Hematopoietic multipotent progenitor cell treated with erythropoietin and hydrocortisone succinate and interleukin-3 and kit ligand, for 15 days (in vitro differentiated cells): Measurements from ENCODE around the gene TNRC18.
"Not testable (repeated sequence)": the region's sequence is repeated elsewhere in the genome, so short reads cannot be mapped to it uniquely, and the experiment has no call there.

ENCODE experiments used
- DNase-seq: peaks from one replicate; pipeline ENCODE4 v3.0.0-alpha.2; 2015; ENCODE audit warnings: low spot score

TNRC18 gene

DNA sequence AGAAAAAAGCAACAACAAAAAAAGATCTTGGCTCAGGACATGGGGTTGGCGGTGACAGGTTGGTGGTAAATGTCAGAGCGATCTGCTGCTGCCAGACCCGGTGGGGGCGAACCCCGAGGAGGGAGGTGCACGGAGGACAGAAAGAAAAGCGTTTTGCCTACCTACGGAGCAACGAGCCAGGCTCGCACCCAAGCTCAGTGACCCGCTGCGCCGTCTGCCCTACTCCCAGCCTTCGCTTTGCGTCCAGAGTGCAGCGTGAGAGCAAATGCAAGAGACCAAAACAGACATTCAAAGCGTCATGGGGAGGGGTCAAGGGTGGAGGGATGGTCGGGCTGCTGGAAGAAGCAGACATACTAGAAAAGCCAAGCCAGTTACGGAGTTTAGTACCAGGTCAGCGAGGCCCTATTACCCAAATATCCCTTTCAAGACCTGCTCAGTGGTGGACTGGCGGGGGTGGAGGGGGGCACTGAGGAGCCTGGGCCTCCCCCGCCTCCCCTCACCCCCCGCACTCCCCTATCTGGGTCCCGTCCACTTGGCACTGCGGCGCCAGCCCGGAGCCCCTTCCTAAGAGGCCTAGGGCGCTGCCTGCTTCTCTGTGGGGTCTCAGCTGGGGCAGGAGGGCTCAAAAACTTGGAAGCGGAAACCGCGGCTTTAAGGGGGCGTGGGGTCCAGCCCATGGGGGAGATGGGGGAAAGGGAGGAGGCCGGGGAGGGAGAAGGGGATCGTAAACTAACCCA, 74.0 kb downstream of the TNRC18 start:
- no peak for DNase-seq

DNA sequence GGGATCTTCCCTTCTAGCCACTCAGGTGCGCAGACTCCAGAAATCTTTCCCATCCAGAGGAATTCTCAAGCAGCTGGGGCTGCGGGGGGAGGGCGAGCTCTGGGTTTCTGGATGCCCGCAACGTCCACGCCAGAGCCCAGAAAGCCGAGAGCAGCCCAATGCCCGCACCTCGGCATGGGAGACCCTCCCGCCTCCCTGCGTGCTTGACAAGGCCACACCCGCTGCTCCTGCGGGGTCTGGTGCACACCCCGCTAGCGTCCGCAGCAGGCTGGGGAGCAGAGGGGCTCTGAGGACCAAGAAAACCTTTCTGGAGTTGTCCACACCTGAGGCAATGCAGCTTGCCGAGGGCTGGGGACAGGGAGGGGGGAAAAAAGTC, 74.6 kb downstream of the TNRC18 start:
- DNase-seq, result no peak

DNA sequence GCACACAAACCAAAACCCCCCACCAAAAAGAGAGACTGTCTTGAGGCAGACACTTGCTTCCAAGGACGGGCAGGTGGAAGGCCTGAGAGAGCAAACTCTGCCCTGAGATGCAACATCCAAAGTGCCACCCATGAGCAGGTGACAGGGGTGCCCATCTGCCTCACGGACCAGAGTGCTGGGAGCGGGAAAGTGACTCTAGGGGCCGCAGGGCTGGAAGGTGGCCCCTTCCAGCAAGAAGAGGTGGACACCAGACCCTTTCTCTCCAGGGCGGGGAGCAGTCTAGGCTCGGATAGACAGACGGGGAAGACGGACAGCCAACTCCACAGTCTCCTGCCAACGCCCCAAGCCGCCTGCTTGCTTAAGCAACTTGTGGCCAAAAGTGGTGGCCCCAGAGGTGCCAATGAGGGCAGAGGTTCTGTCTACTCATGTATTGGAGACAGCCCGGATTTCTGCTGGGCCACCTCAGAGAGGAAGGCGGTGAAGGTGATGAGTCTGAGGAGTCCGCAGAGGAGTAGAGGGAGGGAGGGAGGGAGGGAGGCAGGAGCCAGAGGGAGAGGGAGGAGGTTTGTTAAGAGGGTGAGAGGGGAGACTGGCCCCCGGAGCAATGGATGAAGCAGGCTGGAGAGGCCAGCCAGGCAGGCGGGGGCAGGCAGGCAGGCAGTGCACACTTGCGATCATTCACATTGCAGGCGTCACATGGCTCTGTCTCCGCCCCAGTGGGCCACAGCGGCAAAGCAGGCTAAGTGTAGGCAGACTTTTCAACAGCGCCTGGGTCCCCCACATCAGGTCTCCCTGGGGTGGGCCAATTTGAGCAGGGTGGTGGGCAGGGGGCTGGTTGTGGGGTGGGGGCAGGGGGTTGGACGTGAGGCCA, 75.3 kb downstream of the TNRC18 start:
- no peak for DNase-seq

DNA sequence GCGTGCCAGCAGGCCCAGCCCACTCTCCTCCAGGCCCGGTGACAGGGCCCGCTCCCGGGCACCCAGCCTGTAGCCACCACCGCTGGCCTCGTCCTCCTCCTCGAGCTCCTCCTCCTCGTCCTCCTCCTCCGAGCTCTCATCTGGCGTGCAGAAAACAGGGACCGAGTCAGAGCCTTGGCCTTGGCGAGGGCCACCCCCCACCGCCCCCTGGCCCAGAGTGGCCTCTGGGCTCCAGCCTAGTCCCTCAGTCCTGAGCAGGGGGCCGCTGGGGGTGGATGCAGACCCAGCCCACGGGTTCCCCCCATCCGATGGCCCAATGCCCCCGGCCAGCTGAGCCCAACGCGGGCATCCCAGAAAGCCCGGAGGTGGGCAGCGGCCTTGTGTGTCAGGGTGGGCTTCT, 78.0 kb downstream of the TNRC18 start:
- no peak for DNase-seq

DNA sequence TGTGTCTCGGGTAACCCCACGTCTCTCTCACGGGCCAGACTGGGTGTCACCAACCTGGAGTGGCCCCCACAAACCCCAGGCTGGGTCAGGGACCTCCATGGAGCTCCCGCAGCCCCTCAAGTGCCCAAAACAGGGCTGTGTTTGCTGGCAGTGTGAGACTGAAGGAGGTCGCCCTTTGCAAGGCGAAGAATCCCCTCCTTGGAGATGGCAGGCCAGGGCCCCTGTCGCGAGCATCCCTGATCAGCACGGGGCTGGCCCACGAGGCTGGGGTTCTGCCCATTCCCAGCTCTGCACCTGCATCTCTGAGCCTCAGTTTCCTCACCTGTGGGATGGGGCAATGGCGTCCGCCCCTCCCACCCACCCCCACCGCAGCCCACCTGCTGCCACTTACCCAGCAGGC, 78.5 kb downstream of the TNRC18 start:
- DNase-seq, result no peak

DNA sequence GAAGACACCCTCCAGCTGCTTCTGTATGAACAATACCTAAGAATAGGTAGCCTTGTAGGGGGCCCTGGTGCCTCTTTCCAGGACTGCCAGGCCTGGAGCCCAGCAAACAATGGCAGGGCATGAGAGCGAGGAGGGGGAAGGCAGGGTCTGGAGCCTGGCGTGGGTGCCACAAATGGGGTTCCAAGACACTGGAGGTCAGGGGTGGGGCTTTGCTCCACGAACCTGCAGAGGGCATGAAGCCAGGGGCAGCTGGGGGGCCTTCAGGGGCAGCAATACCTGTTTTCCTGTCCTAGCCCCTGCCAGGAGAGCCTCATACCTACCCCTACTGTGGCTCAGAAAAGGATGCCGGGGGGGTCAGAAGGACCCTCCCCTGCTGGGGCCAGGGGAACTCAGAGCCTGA, 79.3 kb downstream of the TNRC18 start:
- DNase-seq, result no peak

DNA sequence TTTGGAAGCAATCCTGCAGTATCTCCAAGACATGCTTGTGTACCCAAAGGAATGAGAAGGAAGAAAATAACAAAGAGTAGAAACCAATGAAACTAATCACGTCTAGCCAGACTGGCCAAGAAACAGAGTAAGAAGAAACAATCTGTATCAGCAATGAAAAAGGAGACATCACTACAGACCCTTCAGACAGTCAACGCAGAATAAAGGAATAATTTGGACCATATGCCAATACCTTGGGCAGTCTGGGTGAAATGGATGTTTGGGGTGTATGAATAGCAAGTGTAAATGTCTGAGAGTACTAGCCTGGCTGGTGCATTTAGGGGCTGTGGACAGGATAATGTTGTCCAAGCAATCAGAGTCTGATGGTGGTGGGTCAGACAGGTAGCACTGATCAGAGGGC, 79.8 kb downstream of the TNRC18 start:
- no peak for DNase-seq

DNA sequence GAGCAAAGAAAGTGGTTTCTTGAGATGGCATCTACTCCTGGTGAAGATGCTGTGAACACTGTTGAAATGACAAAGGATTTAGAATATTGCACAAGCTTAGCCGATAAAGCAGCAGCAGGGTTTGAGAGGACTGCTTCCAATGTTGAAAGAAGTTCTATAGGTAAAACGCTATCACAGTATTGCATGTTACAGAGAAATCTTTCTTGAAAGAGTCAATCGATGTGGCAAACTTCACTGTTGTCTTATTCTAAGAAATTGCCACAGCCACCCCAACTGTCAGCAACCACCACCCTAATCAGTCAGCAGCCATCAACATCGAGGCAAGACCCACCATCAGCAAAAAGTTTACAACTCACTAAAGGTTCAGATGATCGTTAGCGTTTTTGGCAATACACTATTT, 81.0 kb downstream of the TNRC18 start:
- DNase-seq, result no peak

DNA sequence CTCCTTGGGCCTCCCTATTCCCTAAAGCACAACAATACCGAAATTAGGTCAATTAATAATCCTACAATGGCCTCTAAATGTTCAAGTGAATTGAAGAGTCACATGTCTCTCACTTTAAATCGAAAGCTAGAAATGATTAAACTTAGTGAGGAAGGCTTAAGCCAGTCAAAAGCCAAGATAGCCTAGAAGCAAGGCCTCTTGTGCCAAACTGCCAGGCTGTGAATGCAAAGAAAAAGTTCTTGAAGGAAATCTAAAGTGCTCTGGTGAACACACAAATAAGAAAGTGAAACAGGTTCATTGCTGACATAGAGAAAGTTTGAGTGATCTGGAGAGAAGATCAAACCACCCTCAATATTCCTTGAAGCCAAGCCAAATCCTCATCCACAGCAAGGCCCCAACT, 83.7 kb downstream of the TNRC18 start:
- no peak for DNase-seq

DNA sequence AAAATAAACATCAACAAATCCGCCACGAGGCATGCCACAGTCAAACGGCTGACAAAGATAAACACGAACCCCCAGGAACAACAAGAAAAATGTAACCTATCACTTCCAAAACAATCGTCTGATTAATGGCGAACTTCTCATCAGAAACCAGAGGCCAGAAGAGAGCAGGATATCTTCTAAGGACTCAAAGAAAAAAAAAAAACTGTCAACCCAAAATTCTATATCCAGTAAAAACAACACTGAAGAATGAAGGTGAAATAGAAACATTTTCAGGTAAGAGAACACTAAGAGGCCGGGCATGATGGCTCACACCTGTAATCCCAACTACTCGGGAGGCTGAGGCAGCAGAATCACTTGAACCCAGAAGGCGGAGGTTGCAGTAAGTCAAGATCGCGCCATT, 86.6 kb downstream of the TNRC18 start:
- DNase-seq, result no peak

DNA sequence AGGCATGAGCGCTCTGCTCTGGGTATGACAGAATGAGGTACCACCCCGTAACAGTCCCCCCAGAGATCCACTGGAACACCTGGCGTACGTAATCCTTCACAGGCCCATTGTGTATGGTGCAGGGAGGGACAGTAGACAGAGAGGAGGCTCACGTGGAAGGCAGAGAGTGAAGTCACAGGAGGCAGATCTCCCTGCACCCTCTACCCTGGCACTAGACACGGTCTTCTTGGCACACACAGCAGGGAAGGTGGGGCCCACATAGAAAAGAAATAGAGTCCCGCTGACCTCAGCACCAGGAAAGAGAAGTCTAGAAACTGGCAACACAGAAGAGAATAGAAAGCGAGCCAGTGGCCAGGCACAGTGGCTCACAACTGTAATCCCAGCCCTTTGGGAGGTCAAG, 89.0 kb downstream of the TNRC18 start:
- no peak for DNase-seq

DNA sequence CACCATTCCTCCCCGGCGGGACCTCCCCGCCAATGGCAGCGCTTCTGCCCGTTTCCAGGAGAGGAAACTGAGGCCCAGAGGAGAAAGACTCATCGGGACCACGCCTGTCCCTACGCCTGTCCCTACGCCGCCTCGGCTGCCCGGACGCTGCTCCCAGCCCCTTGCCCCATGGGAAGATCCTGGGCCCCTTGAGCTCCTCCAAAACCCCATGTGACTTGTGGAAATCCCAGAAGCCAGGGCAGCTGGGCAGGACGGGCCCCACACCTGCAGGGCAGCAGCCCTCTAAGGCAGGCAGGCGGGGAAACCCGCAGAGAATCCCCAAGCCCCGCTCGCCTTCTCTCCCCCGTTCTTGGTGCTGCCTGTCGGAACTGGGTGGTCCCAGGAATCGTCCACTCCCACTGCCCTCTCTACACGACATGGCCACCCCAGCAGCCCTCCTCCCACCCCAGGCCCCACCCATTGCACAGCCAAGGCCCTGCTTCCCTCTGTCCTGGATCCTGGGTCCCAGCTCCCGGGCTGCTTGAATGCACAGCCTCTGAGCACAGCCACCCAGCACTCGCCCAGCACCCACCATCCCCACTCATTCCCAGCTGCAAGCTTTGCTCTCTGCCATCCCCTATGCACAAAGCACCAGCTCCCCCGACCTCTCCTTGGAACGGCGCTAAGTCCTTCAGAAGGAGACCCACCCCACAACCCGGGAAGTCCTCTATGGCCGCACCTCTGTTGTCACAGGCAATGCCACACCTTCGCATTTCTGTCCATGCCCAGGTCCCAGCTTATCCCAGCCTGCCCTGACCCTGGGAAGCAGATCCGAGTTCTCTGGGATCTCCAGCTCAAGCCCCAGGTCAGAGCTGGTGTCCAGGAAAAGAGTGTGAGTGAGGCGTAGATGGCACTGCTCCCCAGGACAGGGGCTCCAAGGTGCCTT, 90.3 kb downstream of the TNRC18 start:
- no peak for DNase-seq

DNA sequence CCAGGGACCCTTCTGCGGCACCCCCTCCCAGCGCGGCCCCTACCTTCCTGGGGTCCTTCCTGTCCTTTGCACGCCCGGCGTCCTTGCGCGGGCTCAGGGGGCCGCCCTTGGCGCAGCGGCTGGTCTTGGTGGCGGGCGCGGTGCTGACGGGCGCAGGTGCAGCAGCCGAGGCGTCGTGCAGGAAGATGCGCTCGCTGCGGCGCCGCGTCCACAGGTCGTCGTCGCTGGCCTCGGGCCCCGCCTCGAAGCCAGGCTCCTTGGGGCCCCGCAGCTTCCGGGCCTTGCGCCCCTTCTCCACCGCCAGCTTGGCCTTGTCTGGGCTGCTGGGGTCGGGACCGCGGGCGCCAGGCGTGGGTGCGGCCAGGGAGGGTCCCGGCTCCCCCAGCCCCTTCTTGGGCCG, 91.1 kb downstream of the TNRC18 start:
- no peak for DNase-seq

DNA sequence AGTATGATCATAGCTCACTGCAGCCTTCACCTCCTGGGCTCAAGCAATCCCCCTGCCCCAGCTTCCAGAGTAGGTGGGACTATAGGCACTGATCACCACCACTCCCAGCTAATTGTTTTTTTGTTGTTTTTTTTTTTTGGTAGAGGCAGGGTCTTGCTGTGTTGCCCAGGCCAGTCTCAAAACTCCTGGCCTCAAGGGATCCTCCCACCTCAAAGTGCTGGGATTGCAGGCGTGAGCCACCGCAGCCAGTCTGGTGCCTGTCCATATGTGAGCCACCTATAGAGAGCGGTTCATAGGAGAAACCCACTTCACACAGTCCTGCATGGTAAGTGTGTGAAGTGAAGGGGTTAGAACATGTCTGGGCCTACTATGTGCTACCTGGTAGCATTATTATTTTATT, 93.3 kb downstream of the TNRC18 start:
- DNase-seq, result no peak

DNA sequence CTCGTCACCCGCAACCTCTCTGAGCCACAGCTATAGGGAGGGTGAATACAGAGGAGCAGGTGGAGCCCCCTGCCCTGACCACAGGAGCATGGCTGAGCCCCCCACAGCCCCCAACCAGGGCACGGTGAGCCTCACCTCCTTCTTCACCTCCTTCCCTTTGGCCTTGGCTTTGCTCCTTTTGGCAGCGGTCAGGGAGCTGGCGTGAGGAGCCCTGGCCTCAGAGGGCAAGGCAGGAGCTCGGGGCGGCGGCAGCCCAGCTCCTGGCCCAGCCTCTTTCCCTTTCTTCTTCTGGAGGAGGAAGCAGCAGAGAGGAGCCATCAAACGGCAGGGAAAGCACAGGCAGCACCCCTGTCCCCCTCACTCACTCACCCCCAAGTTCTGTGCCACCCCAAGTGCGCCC, 98.7 kb downstream of the TNRC18 start:
- DNase-seq, result no peak

DNA sequence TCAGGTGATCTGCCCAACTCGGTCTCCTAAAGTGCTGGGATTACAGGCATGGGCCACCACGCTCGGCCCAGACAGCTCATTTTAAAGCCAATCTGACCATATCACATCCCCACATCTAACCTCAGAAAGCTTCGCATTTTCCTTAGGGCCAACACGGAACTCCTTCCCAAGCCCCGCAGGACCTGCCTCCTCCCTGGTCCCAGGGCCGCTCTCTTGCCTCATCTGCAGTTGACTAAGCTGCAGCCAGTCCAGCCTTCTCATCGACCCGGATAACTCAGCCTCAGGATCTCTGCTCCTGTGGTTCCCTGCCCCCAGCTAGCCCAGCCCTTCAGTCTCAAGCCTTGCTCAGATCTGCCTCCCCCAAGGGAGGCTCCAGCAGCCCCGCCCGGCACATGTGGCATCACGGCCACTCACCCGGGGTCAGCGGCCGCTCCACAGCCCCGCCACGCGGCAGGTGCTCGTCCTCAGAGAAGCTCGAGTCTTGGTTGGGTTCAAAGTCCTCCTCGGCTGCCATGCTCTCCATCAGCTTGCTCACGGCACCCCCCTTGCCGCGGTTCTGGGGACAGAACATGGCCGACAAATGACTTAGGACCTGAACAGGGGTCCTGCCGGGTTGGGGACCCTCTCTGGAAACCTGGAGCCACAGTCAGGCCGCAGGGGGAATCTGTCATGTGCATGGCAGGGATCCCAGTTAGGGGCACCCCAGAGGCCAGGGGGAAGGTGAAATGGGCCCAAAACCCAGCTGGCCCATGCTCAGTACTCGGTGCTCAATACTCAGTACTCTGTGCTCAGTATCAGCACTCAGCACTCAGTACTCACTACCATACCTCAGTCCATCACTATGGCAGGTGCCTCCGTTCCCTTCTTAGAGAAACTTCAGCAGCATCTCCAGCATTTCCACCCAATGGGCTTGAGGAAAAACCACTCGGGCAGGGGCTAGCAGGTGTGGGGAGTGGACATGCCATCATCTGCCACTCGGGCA, 99.5 kb downstream of the TNRC18 start:
- DNase-seq, result not testable (repeated sequence)

DNA sequence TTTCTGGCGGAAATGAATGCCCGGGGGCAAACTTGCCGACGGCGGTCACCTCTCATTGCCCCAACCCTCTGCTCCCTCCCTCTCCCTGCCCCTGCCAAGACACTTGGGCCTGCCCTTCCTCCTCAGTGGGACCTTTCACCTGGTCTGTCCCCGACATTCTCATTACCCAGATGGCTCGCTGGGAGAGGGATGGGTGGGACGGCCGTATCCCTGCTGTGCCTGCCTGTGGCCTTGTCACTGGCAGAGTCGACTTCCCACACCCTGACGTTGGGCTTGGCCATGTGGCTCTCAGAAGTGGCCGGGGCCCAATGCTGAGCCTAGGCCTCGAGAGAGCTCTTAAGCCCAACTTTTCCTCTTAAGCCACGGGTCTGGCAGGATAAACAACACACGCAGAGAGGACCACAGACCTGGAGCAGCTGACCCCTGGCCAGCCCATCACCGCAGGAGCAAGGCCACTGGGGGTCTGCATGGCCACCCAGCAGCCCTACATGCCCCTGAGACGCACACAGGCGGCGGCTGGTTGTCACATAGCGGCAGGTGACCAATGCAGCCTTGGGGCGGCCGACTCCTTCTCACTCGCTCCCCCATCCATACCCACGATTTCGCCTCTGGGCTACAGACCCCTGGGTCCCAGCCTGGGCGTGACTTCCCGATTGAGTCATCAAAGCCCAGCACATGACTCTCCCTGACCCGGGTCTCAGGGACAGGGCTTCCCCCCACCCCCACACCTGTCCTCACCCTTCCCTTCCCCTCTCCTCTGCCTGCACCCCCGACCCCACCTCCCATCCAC, 100.8 kb downstream of the TNRC18 start:
- no peak for DNase-seq

DNA sequence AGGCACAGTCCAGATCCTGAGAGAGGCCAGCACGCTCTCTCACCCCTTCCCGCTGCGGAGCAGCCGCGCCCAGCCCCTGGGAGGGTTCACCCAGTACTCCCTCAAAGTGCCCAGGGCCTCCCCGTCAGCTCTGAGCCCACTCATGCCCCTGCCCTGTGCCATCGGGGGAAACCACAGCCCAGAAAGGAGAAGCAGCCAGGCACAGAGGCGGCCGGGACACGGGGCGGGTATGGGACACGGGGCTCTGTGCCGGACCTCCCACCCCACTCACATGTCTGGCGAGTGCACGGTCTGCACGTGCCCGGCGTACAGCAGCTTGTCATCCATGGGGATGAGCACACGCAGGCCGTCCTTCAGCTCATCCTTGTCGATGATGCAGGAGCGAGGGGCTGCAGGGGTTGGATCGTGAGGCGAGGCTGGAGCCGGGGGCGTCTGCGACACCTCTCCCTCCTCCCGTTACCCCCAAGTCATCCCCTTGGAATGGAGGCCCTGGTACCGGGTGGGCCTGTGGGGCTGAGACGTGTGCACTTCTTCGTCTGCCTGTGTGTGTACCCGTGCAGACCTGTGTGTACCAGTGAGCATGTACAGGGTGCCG, 102.7 kb downstream of the TNRC18 start:
- DNase-seq, result no peak

DNA sequence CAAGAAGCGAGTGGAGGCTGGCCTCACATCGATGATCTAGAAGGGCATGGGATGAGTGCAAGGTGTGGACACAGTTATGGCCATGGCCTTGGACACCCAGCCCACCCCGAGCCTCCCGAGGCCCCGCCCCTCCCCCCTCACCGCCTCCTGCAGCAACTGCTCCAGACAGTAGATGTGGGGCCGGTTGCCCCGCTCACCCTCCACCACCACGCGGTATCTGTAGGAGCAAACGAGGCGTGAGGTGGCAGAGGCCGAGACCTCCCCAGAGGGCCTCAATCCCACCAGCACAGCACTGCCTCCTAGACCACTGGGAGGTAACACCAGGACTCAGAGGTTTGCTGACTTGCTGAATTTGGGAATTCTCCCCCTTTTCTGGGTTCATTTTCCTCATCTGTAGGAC, 103.2 kb downstream of the TNRC18 start:
- no peak for DNase-seq

DNA sequence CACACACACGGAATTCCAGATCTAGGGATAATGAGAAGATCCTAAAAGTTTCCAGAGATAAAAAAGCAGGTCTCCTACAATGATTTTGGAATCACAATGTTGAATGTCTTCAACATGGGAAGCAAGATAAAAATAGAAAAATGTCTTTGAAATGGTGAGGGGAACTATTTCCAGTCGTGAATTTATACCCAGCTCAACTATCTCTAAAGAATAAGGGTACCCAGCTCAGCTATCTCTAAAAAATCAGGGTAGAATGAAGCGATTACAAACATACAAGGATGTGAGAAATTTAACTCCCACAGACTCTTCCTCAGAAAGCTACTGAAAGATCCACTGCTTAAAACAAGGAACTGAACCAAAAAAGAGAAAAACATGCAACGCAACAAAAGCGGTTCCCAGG, 105.0 kb downstream of the TNRC18 start:
- not testable (repeated sequence) for DNase-seq
